HepG2 (cell line): Measurements from ENCODE around the gene RIPOR3. TPM values are rescaled to one million over a fixed set of nuclear protein-coding genes. Genes with fewer than 3 reads are reported as not detected.

Experiments used
- ATAC-seq: fragments of 200-7000 bp; cut with Tn5 transposase; 3 replicates; pipeline ENCODE4 v1.9.1; 2020; ENCODE audit warnings: mild to moderate bottlenecking, moderate library complexity
- BruUV-seq: library from RNA; stranded (reverse); fragments of 400-500 nt; replicated peaks from 2 replicates; lab custom pipeline; 2021; lab: Mats Ljungman, UMichigan
- CTCF ChIA-PET: fragments of 300-600 bp; formaldehyde crosslinking; extraction: SDS; loops from one replicate; lab custom pipeline; 2021; ENCODE audit warnings: low total read pairs, inconsistent platforms, low intra/inter-chr PET ratio; lab: Yijun Ruan, JAX
- POLR2A ChIA-PET: fragments of 350-600 bp; sonication (Branson Sonifier 250); formaldehyde crosslinking; loops from one replicate; lab custom pipeline; 2020; ENCODE audit warnings: antibody characterized with exemption, inconsistent platforms; lab: Yijun Ruan, JAX
- DNase-seq: peaks from one replicate; pipeline ENCODE4 v3.0.0-alpha.2; 2015; ENCODE audit warnings: low spot score
- FAIRE-seq: peaks from 3 replicates; lab custom pipeline; 2011; peaks lifted over from hg19 to GRCh38; lab: Jason Lieb, UNC
- H2AFZ ChIP-seq: one replicate; pipeline ENCODE4 v1.6.1; 2011; ENCODE audit warnings: low read length, inconsistent platforms
- H3K27ac ChIP-seq: fragments of 300-600 bp; 3 replicates; pipeline ENCODE4 v1.8.0; 2011; ENCODE audit warnings: mixed run types, mild to moderate bottlenecking, mixed read lengths, low read length, inconsistent platforms; ENCODE audit not compliant: insufficient read depth; ENCODE audit errors: extremely low read length
- H3K27me3 ChIP-seq, 2 experiments: fragments of 200-600 bp in 1 of 2; 2 replicates in 1 of 2; 3 replicates in 1 of 2; pipeline versions ENCODE4 v1.6.0 to v1.8.0; 2011; ENCODE audit warnings: low read length in 2 of 2, mild to moderate bottlenecking in 2 of 2, moderate library complexity in 2 of 2, inconsistent platforms in 1 of 2; ENCODE audit not compliant: insufficient read depth in 2 of 2, control insufficient read depth in 1 of 2
- H3K36me3 ChIP-seq, 2 experiments: fragments of 200-600 bp in 1 of 2; replicated peaks in 1 of 2; 2 replicates in 1 of 2; 3 replicates in 1 of 2; pipeline versions ENCODE4 v1.5.1 to v1.8.0; 2011; ENCODE audit warnings: low read length in 2 of 2, inconsistent platforms in 1 of 2; ENCODE audit not compliant: insufficient read depth in 2 of 2, control insufficient read depth in 1 of 2
- H3K4me1 ChIP-seq: 2 replicates; pipeline ENCODE4 v1.5.1; 2012; ENCODE audit warnings: low read length, inconsistent platforms; ENCODE audit not compliant: insufficient read depth
- H3K4me2 ChIP-seq: 2 replicates; pipeline ENCODE4 v1.6.0; 2011; ENCODE audit warnings: low read depth, low read length, inconsistent platforms
- H3K4me3 ChIP-seq, 3 experiments: fragments of 200-600 bp in 1 of 3; sonication (generic), shearing (Covaris generic) in 1 of 3; replicated peaks in 1 of 3; 2 replicates each; pipeline ENCODE4 v1.5.1; 2011 to 2016; ENCODE audit warnings: low read length in 3 of 3, inconsistent platforms in 2 of 3, low read depth in 2 of 3, mild to moderate bottlenecking in 2 of 3, control low read depth in 1 of 3, mixed read lengths in 1 of 3; ENCODE audit not compliant: insufficient read depth in 1 of 3
- H3K79me2 ChIP-seq: one replicate; pipeline ENCODE4 v1.6.1; 2011; ENCODE audit warnings: low read length, inconsistent platforms; ENCODE audit not compliant: insufficient read depth
- H3K9ac ChIP-seq: 2 replicates; pipeline ENCODE4 v1.6.0; 2011; ENCODE audit warnings: mild to moderate bottlenecking, low read depth, low read length, inconsistent platforms; ENCODE audit not compliant: insufficient read depth
- H3K9me3 ChIP-seq: 2 replicates; pipeline ENCODE4 v1.5.1; 2012; ENCODE audit warnings: mild to moderate bottlenecking, low read length
- H4K20me1 ChIP-seq: 2 replicates; pipeline ENCODE4 v1.6.0; 2011; ENCODE audit warnings: inconsistent platforms, mild to moderate bottlenecking, low read length, moderate library complexity; ENCODE audit not compliant: insufficient read depth
- BORCS8-MEF2B ChIP-seq: sonication (generic); formaldehyde crosslinking; IDR thresholded peaks from 2 replicates; pipeline ENCODE4 v1.8.0; 2022; ENCODE audit warnings: mild to moderate bottlenecking, missing genetic modification reagents
- GZF1 ChIP-seq: sonication (generic); formaldehyde crosslinking; IDR thresholded peaks from 2 replicates; pipeline ENCODE4 v1.5.1; 2020; ENCODE audit warnings: mild to moderate bottlenecking, missing genetic modification reagents
- HCFC1 ChIP-seq: fragments of 150-350 bp; IDR thresholded peaks from 2 replicates; pipeline ENCODE4 v1.6.1; 2014; ENCODE audit warnings: low read depth, low read length
- HNF1A ChIP-seq, 2 experiments: sonication (generic) in 1 of 2; formaldehyde crosslinking in 1 of 2; IDR thresholded peaks; 2 replicates each; pipeline versions ENCODE4 v1.4.0 to v1.6.1; 2016 to 2020; ENCODE audit warnings: borderline replicate concordance in 1 of 2, low read depth in 1 of 2, mild to moderate bottlenecking in 1 of 2, missing genetic modification reagents in 1 of 2
- MAX ChIP-seq: IDR thresholded peaks from 2 replicates; pipeline ENCODE4 v1.6.1; 2012; ENCODE audit warnings: inconsistent platforms
- MLX ChIP-seq: IDR thresholded peaks from 2 replicates; pipeline ENCODE4 v1.6.1; 2016
- MXI1 ChIP-seq: IDR thresholded peaks from 3 replicates; pipeline ENCODE4 v1.6.1; 2012; ENCODE audit warnings: low read depth, low read length, inconsistent platforms, borderline replicate concordance
- NFATC3 ChIP-seq: sonication (generic); formaldehyde crosslinking; IDR thresholded peaks from 2 replicates; pipeline ENCODE4 v1.5.1; 2020; ENCODE audit warnings: mild to moderate bottlenecking, missing genetic modification reagents
- SMARCC2 ChIP-seq: fragments of 450-650 bp; IDR thresholded peaks from 2 replicates; pipeline ENCODE4 v1.6.1; 2017; ENCODE audit warnings: antibody characterized with exemption, mild to moderate bottlenecking
- THAP7 ChIP-seq: sonication (generic); formaldehyde crosslinking; IDR thresholded peaks from 2 replicates; pipeline ENCODE4 v1.8.1; 2023; ENCODE audit warnings: mild to moderate bottlenecking, missing genetic modification reagents
- TIGD3 ChIP-seq: sonication (generic); formaldehyde crosslinking; IDR thresholded peaks from 2 replicates; pipeline ENCODE4 v1.5.1; 2020; ENCODE audit warnings: mild to moderate bottlenecking, missing genetic modification reagents, borderline replicate concordance
- TRIM22 ChIP-seq: fragments of 450-650 bp; IDR thresholded peaks from 2 replicates; pipeline ENCODE4 v1.6.1; 2017
- WIZ ChIP-seq: sonication (generic); formaldehyde crosslinking; IDR thresholded peaks from 2 replicates; pipeline ENCODE4 v1.5.1; 2020; ENCODE audit warnings: mild to moderate bottlenecking, missing genetic modification reagents
- ZNF660 ChIP-seq: sonication (generic); formaldehyde crosslinking; IDR thresholded peaks from 2 replicates; pipeline ENCODE4 v1.5.1; 2020; ENCODE audit warnings: mild to moderate bottlenecking, low read depth, missing genetic modification reagents, borderline replicate concordance
- ZSCAN9 ChIP-seq: IDR thresholded peaks from 2 replicates; pipeline ENCODE4 v1.6.1; 2016; ENCODE audit warnings: borderline replicate concordance
- WGBS: methylation state at CpG from one replicate; pipeline ENCODE4 v1.1.6; 2017; ENCODE audit warnings: low lambda C conversion rate; 5-methylcytosine and 5-hydroxymethylcytosine counted together
- in situ Hi-C: cut with HindIII; loops from 2 replicates; pipeline ENCODE4 v1.10.0; 2017; ENCODE audit warnings: low pct_unique_long_range_greater_than_20kb; ENCODE audit not compliant: extremely low pct_ligation_motif_present
- intact Hi-C: fragments of 100-400 bp; cut with micrococcal nuclease; formaldehyde crosslinking; loops from one replicate; pipeline ENCODE4 v1.10.0; 2022; ENCODE audit not compliant: unreplicated experiment
- polyA plus RNA-seq, 8 experiments: library from polyadenylated mRNA; depleted of rRNA in 3 of 8; stranded (reverse) in 7 of 8; unstranded in 1 of 8; fragments of >200 nt; fragmentation: Illumina TruSeq in 4 of 8; extraction: Trizol in 4 of 8; gene quantifications; 2 replicates each; pipeline versions ENCODE4 v1.2.1 to v1.2.3, GENCODE V29; 2011 to 2016; ENCODE audit warnings: low read depth in 4 of 8, missing spikeins in 1 of 8, mixed read lengths in 1 of 8; ENCODE audit not compliant: insufficient read depth in 1 of 8
- total RNA-seq, 5 experiments: library from RNA; depleted of rRNA; stranded (reverse); fragments of >200 nt; fragmentation: Illumina TruSeq; extraction: Trizol; gene quantifications; 2 replicates each; pipeline ENCODE4 v1.2.3, GENCODE V29; 2016; ENCODE audit warnings: low read depth in 1 of 5

RIPOR3 gene
- total and polyA plus RNA-seq, 2 of the 13 experiments (the other 11 are each of a cell fraction or from before 2014, with no cell fraction given): 0.18 TPM; not detected in 1

- TF ChIP-seq HNF1A (IDR thresholded peaks at IDR 0.05; ENCODE audit: low read depth) (no peak), HNF1A (CRISPR knock-in tag; IDR thresholded peaks at IDR 0.05; ENCODE audit: borderline replicate concordance) (peak; percentile 42; the same call in 1 of the 2 replicates)
Observed at GRCh38 chr20:50557549-50558134, 133.7 kb downstream of the RIPOR3 start (continued).

GRCh38 chr20:50555662-50556061, 135.7 kb downstream of the RIPOR3 start:
- Histone ChIP-seq H3K9me3 (no peaks in the 10 kb centered on the region), H3K27ac (no peak overlapping the region), H3K4me3 (no peak overlapping the region), H3K4me2 (no peak overlapping the region), H3K36me3 (peaks cover 0 to 1% of the 10 kb centered on the region in 2 experiments; a peak in 3 of 5 replicates), H3K4me1 (peaks cover 15% of the 10 kb centered on the region), H3K27me3 (no peaks in the 10 kb centered on the region), H2AFZ (no peak overlapping the region), H3K9ac (no peak overlapping the region), H4K20me1 (no peaks in the 10 kb centered on the region), H3K79me2 (peaks cover 4% of the 10 kb centered on the region)
- intact Hi-C loops (no loop called here), in situ Hi-C loops (no loop called here)
- ATAC-seq (no peak), FAIRE-seq (no peak), DNase-seq (no peak)
- no TSS peak for BruUV-seq
- 94% methylated on average over 5 of the region's 5 CpGs for WGBS
- ChIA-PET CTCF (no interaction called here), POLR2A (no interaction called here)
- no peak for TF ChIP-seq HCFC1
- no peak for TF ChIP-seq GZF1 (CRISPR knock-in tag)
- no peak for TF ChIP-seq MXI1
- TF ChIP-seq BORCS8-MEF2B (CRISPR knock-in tag): no peak
- no peak for TF ChIP-seq WIZ (CRISPR knock-in tag)
- TF ChIP-seq MAX: no peak
- no peak for TF ChIP-seq ZSCAN9
- TF ChIP-seq SMARCC2: no peak
- TF ChIP-seq THAP7 (CRISPR knock-in tag): no peak
- TF ChIP-seq TIGD3: no peak
- no peak for TF ChIP-seq ZNF660 (CRISPR knock-in tag)
- TF ChIP-seq NFATC3: no peak
- TF ChIP-seq MLX (CRISPR knock-in tag): no peak
- TF ChIP-seq TRIM22: no peak
